HG03575 (cell line): ENCODE measurements around the gene IL32.

ENCODE experiments used
- ATAC-seq: cut with Tn5 transposase; IDR thresholded peaks from one replicate; pipeline ENCODE4 v1.9.1; 2021; ENCODE audit not compliant: unreplicated experiment, insufficient number of reproducible peaks, low FRiP score; ENCODE audit errors: extremely low read depth

The IL32 gene

GRCh38 chr16:3101018-3101840 is 35.8 kb downstream of the IL32 start:
- ATAC-seq, result no peak

- ATAC-seq, result no peak
These were observed 36.5 kb downstream of the IL32 start for GRCh38 chr16:3101841-3102470.

- no peak for ATAC-seq
These were observed 40.9 kb downstream of the IL32 start for GRCh38 chr16:3106205-3106928.

GRCh38 chr16:3112058-3112880 is 46.8 kb downstream of the IL32 start, which contains the start of gene ZNF205:
TSS of gene ZNF205 (plus strand) at chr16:3112586. CDS start at chr16:3113431, 845 bp downstream.
- no peak for ATAC-seq

- no peak for ATAC-seq
These were observed 47.6 kb downstream of the IL32 start for GRCh38 chr16:3112881-3113574.

- no peak for ATAC-seq
These were observed 48.5 kb downstream of the IL32 start for GRCh38 chr16:3113765-3114479.

- no peak for ATAC-seq
These were observed 49.6 kb downstream of the IL32 start for GRCh38 chr16:3115003-3115402.

GRCh38 chr16:3115561-3115960 is 50.1 kb downstream of the IL32 start:
- ATAC-seq, result no peak

GRCh38 chr16:3118204-3118790 is 52.9 kb downstream of the IL32 start:
- no peak for ATAC-seq

- ATAC-seq, result no peak
These were observed 53.4 kb downstream of the IL32 start for GRCh38 chr16:3118846-3119245.
